OCI-M2 (cell line): ENCODE results near the gene KIAA1671.

Source experiments
- DNase-seq: peaks from one replicate; lab custom pipeline; 2025; ENCODE audit not compliant: unreplicated experiment; lab: John Stamatoyannopoulos, UW

KIAA1671 gene

DNA sequence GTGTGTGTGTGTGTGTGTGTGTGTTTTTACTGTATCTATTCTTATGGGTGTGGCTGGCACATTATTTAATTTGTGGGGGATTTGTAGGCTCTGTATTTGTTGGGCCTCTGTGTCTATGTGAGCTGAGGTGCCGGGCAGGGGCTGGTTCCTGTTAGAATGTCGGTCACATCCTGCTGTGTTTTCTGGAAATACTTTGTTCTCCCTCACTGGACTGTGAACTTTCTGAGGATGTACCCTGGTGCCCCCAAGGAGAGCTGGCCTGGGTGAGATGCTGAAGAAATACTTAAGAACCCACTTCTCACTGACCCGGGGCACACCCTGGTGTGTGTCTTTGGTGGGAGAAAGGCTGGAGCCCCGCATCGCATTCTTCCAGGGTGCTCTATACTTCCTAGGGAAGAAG lies 28.6 kb downstream of the KIAA1671 start:
- DNase-seq = no peak

DNA sequence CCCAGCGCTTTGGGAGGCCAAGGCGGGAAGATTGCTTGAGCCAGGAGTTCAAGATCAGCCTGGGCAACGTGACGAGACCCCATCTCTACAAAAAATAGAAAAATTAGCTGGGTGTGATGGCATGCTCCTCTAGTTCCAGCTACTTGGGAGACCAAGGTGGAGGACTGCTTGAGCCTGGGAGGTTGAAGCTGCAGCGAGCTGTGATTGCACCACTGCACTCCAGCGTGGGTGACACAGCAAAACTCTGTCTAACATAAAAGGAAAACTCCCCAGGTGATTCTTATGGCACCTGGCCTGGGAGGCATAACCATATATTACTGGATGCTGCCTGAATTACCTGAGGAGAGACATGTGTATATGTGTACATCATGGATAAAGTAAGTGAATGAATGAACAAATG lies 29.1 kb downstream of the KIAA1671 start:
- no peak for DNase-seq

- no peak for DNase-seq
These were observed 30.0 kb downstream of the KIAA1671 start for GRCh38 chr22:24982301-24983056.

DNA sequence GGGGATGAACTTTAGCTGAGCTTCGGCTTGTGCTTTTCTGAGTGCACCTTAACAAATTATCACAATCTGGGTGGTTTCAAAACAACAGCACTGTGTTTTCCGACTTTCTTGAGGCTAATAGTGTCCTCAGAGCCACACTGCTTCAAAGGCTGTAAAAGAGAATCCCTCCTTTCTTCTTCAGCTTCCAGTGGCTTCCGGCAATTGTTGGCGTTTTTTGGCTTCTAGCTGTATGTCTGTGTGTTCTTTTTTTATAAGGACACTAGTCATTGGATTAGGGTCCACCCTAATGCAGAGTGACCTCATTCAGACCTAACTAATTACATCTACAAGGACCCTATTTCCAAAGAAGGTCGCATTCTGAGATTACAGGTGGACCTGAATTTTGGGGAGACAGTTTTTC lies 30.6 kb downstream of the KIAA1671 start:
- DNase-seq = no peak

- DNase-seq = no peak
These were observed 31.6 kb downstream of the KIAA1671 start for GRCh38 chr22:24984122-24984521.

- DNase-seq = no peak
These were observed 33.3 kb downstream of the KIAA1671 start for GRCh38 chr22:24985826-24986214.

- DNase-seq = no peak
These were observed 34.3 kb downstream of the KIAA1671 start for GRCh38 chr22:24986816-24987215.

- DNase-seq = no peak
These were observed 36.6 kb downstream of the KIAA1671 start for GRCh38 chr22:24989135-24989534.

- no peak for DNase-seq
These were observed 37.0 kb downstream of the KIAA1671 start for GRCh38 chr22:24989541-24989951.

- no peak for DNase-seq
These were observed 37.9 kb downstream of the KIAA1671 start for GRCh38 chr22:24990344-24990905.

- no peak for DNase-seq
These were observed 40.4 kb downstream of the KIAA1671 start for GRCh38 chr22:24992946-24993345.

DNA sequence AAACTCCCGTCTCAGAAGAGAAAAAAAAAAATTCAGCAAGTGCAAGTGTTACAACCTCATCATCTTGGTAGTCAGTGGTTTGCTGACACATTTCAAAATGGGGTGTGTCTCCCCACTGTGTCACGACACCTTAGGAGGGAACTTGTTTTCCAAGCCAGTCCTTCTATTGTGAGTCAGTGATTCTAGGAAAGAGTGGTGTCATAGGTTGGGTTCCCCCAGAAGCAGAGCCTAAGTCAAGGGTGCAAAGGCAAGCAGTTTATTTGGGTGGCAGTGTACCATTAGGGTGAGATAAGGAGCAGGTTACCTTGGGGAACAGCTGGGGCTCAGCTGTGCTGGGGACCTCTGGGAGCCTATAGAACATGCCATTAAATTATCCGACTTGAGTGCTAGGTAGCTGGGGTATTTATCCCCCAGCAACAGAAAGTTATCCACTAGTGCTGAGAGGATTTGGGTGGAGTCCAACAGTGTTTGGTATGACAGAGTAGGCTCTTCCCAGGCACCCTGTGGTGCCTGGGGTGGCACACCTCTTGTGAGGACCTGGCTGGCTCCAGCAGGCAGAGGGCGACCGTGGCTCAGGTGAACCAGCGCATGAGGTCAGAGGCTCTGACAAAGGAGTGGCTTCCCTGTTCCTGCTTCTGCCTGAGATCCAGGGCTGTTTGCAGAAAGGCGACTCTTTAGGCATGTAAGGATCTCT lies 41.7 kb downstream of the KIAA1671 start:
- DNase-seq = no peak

- no peak for DNase-seq
These were observed 43.2 kb downstream of the KIAA1671 start for GRCh38 chr22:24995649-24996180.

GRCh38 chr22:24996420-24996952 lies 44.0 kb downstream of the KIAA1671 start:
- DNase-seq = no peak

GRCh38 chr22:24997023-24997422 lies 44.5 kb downstream of the KIAA1671 start:
- no peak for DNase-seq

- DNase-seq = no peak
These were observed 48.2 kb downstream of the KIAA1671 start for GRCh38 chr22:25000686-25001085.

DNA sequence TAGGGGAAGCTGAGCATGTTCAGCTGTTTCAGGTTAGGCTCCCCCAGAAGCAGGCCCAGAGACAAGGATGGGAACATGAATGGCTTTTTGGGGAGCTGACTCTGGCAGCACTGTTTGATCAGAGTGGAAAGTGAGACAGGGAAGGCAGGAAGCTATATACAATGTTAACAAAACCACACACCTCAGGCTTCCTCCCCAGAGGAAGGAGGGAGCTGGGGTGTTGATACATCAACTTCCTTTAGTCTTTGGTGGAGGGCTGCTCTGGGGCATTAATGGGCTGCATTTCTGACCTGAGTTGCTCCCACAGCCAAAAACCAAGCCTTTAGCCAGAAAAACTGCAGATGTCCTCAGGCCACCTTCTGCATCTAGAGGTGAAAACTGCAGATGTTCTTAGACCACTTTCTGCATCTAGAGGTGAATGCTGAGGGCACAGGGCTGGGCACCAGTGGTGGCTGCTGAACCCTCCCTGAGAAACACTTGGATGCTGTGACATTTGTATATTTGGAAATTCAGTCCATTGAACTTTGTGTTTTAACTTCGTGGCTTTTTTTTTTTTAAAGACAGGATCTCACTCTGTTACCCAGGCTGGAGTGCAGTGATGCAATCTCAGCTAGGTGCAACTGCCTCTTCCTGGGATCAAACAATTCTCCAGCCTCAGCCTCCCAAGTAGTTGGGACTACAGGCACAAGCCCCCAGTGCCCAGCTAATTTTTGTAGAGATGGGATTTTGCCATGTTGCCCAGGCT lies 49.9 kb downstream of the KIAA1671 start:
- DNase-seq = no peak

- DNase-seq = no peak
These were observed 53.8 kb downstream of the KIAA1671 start for GRCh38 chr22:25006354-25006753.

GRCh38 chr22:25007444-25008106 lies 55.1 kb downstream of the KIAA1671 start:
- DNase-seq = no peak

- no peak for DNase-seq
These were observed 56.1 kb downstream of the KIAA1671 start for GRCh38 chr22:25008666-25009065.

- no peak for DNase-seq
These were observed 60.2 kb downstream of the KIAA1671 start for GRCh38 chr22:25012741-25013143.
